ENCODE measurements around the gene TPBG. TPM values are rescaled to one million over a fixed set of nuclear protein-coding genes. Genes with fewer than 3 reads are reported as not detected.

Gene TPBG
- total RNA-seq: 31.9 and 38.5 TPM in 2 replicates

GRCh38 chr6:82363428-82364086 lies at the start of gene TPBG:
Gene TPBG, plus strand, starts transcription at chr6:82363817. Its CDS starts 1,145 bp downstream, at chr6:82364962.

Other genes starting within 250 kb of the TPBG start
- gene IBTK, start 116.1 kb upstream of the TPBG start, total RNA-seq: 23.1 and 34.0 TPM in 2 replicates

Measured in cardiac atrium fibroblast (primary cell).